GM12878 (cell line): ENCODE results near the gene KMO.

ENCODE experiments used
- CHD4 ChIP-seq: fragments of 200-600 bp; sonication (generic); IDR thresholded peaks from 2 replicates; pipeline ENCODE4 v1.6.1; 2016; ENCODE audit warnings: mild to moderate bottlenecking
- EP300 ChIP-seq, 2 experiments: fragments of 150-350 bp in 1 of 2; IDR thresholded peaks; 2 replicates each; pipeline ENCODE4 v1.6.1; 2011 to 2012; ENCODE audit warnings: low read depth in 2 of 2, low read length in 2 of 2, borderline replicate concordance in 1 of 2, improper control_type of control experiment in 1 of 2, inconsistent platforms in 1 of 2; ENCODE audit not compliant: control insufficient read depth in 1 of 2
- EZH2 ChIP-seq: IDR thresholded peaks from 2 replicates; pipeline ENCODE4 v1.6.1; 2012; ENCODE audit warnings: low read depth, mild to moderate bottlenecking, control low read depth, inconsistent platforms, low read length, borderline replicate concordance; ENCODE audit not compliant: control insufficient read depth
- GATAD2B ChIP-seq: fragments of 450-650 bp; conservative IDR thresholded peaks from 2 replicates; pipeline ENCODE4 v1.6.1; 2017; ENCODE audit warnings: low read depth, mild to moderate bottlenecking, moderate library complexity
- JUND ChIP-seq: IDR thresholded peaks from 2 replicates; pipeline ENCODE4 v1.6.1; 2012; ENCODE audit warnings: low read depth, mild to moderate bottlenecking, low read length, improper control_type of control experiment, moderate library complexity
- MYC ChIP-seq: IDR thresholded peaks from 2 replicates; pipeline ENCODE4 v1.6.1; 2011; ENCODE audit warnings: mild to moderate bottlenecking, low read length, moderate library complexity, inconsistent platforms; ENCODE audit not compliant: insufficient read depth, insufficient replicate concordance, insufficient read length, severe bottlenecking
- NR2C1 ChIP-seq: fragments of 450-650 bp; IDR thresholded peaks from 2 replicates; pipeline ENCODE4 v1.6.1; 2017; ENCODE audit warnings: antibody characterized with exemption, mild to moderate bottlenecking, moderate library complexity
- POLR2AphosphoS2 ChIP-seq: IDR thresholded peaks from 2 replicates; pipeline ENCODE4 v1.6.1; 2011; ENCODE audit warnings: low read depth, mild to moderate bottlenecking, low read length, improper control_type of control experiment, moderate library complexity
- TF ChIP-seq, protein P1 (sequence below), 3 experiments: IDR thresholded peaks in 2 of 3; conservative IDR thresholded peaks in 1 of 3; 2 replicates each; pipeline ENCODE4 v1.5.1; 2011; ENCODE audit warnings: low read depth in 3 of 3, low read length in 3 of 3, mild to moderate bottlenecking in 3 of 3, control low read depth in 2 of 3, moderate library complexity in 2 of 3, inconsistent platforms in 1 of 3, mixed read lengths in 1 of 3; ENCODE audit not compliant: control insufficient read depth in 2 of 3, insufficient read depth in 1 of 3; ENCODE audit errors: extremely low read depth in 1 of 3
- TF ChIP-seq, protein P2 (sequence below): IDR thresholded peaks from 2 replicates; pipeline ENCODE4 v1.6.1; 2012; ENCODE audit warnings: low read depth, low read length, improper control_type of control experiment
- TF ChIP-seq, protein P3 (sequence below): IDR thresholded peaks from 2 replicates; pipeline ENCODE4 v1.6.1; 2012; ENCODE audit warnings: mild to moderate bottlenecking, low read depth, low read length
- TF ChIP-seq, protein P4 (sequence below): fragments of 450-650 bp; IDR thresholded peaks from 2 replicates; pipeline ENCODE4 v1.6.1; 2016; ENCODE audit warnings: mild to moderate bottlenecking
- TF ChIP-seq, protein P5 (sequence below): fragments of 450-650 bp; IDR thresholded peaks from 2 replicates; pipeline ENCODE4 v1.6.1; 2017; ENCODE audit warnings: mild to moderate bottlenecking

DNA sequence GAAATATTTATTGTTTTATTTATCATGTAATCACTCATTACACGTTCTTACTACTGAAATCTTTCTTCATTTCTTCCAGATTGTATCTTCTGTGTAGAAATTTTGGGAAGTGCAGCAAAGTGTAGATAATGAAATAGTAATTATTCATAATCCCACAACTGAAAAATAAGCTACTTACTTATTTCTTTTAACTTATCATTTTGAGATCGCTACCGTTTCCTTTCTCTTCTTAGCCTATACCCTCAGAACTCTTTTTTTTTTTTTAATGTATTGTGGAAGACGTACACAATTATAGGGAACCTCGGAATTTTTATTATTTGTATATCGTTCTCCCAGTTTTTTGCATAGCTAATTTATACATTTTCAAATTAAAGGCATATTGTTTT, 12.1 kb upstream of the KMO start:
- TF ChIP-seq POLR2AphosphoS2 (no peak), GATAD2B (no peak), EZH2 (no peak), MYC (no peak), CHD4 (no peak), JUND (no peak), EP300 (IDR thresholded peaks at IDR 0.05; ENCODE audit: borderline replicate concordance in 1 of 2, control insufficient read depth in 1 of 2, low read depth in 2 of 2, low read length in 2 of 2) (no peak), NR2C1 (no peak)
- TF ChIP-seq, protein P1, sequence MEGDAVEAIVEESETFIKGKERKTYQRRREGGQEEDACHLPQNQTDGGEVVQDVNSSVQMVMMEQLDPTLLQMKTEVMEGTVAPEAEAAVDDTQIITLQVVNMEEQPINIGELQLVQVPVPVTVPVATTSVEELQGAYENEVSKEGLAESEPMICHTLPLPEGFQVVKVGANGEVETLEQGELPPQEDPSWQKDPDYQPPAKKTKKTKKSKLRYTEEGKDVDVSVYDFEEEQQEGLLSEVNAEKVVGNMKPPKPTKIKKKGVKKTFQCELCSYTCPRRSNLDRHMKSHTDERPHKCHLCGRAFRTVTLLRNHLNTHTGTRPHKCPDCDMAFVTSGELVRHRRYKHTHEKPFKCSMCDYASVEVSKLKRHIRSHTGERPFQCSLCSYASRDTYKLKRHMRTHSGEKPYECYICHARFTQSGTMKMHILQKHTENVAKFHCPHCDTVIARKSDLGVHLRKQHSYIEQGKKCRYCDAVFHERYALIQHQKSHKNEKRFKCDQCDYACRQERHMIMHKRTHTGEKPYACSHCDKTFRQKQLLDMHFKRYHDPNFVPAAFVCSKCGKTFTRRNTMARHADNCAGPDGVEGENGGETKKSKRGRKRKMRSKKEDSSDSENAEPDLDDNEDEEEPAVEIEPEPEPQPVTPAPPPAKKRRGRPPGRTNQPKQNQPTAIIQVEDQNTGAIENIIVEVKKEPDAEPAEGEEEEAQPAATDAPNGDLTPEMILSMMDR (IDR thresholded peaks at IDR 0.05 in 2 of 3, conservative IDR thresholded peaks at IDR 0.05 in 1 of 3; ENCODE audit: control insufficient read depth in 2 of 3, extremely low read depth in 1 of 3, insufficient read depth in 1 of 3, low read depth in 3 of 3, low read length in 3 of 3) = no peak
- TF ChIP-seq, protein P2, sequence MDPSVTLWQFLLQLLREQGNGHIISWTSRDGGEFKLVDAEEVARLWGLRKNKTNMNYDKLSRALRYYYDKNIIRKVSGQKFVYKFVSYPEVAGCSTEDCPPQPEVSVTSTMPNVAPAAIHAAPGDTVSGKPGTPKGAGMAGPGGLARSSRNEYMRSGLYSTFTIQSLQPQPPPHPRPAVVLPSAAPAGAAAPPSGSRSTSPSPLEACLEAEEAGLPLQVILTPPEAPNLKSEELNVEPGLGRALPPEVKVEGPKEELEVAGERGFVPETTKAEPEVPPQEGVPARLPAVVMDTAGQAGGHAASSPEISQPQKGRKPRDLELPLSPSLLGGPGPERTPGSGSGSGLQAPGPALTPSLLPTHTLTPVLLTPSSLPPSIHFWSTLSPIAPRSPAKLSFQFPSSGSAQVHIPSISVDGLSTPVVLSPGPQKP = no peak
- TF ChIP-seq, protein P3, sequence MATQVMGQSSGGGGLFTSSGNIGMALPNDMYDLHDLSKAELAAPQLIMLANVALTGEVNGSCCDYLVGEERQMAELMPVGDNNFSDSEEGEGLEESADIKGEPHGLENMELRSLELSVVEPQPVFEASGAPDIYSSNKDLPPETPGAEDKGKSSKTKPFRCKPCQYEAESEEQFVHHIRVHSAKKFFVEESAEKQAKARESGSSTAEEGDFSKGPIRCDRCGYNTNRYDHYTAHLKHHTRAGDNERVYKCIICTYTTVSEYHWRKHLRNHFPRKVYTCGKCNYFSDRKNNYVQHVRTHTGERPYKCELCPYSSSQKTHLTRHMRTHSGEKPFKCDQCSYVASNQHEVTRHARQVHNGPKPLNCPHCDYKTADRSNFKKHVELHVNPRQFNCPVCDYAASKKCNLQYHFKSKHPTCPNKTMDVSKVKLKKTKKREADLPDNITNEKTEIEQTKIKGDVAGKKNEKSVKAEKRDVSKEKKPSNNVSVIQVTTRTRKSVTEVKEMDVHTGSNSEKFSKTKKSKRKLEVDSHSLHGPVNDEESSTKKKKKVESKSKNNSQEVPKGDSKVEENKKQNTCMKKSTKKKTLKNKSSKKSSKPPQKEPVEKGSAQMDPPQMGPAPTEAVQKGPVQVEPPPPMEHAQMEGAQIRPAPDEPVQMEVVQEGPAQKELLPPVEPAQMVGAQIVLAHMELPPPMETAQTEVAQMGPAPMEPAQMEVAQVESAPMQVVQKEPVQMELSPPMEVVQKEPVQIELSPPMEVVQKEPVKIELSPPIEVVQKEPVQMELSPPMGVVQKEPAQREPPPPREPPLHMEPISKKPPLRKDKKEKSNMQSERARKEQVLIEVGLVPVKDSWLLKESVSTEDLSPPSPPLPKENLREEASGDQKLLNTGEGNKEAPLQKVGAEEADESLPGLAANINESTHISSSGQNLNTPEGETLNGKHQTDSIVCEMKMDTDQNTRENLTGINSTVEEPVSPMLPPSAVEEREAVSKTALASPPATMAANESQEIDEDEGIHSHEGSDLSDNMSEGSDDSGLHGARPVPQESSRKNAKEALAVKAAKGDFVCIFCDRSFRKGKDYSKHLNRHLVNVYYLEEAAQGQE = no peak
- TF ChIP-seq, protein P4, sequence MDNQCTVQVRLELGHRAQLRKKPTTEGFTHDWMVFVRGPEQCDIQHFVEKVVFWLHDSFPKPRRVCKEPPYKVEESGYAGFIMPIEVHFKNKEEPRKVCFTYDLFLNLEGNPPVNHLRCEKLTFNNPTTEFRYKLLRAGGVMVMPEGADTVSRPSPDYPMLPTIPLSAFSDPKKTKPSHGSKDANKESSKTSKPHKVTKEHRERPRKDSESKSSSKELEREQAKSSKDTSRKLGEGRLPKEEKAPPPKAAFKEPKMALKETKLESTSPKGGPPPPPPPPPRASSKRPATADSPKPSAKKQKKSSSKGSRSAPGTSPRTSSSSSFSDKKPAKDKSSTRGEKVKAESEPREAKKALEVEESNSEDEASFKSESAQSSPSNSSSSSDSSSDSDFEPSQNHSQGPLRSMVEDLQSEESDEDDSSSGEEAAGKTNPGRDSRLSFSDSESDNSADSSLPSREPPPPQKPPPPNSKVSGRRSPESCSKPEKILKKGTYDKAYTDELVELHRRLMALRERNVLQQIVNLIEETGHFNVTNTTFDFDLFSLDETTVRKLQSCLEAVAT = no peak
- TF ChIP-seq, protein P5, sequence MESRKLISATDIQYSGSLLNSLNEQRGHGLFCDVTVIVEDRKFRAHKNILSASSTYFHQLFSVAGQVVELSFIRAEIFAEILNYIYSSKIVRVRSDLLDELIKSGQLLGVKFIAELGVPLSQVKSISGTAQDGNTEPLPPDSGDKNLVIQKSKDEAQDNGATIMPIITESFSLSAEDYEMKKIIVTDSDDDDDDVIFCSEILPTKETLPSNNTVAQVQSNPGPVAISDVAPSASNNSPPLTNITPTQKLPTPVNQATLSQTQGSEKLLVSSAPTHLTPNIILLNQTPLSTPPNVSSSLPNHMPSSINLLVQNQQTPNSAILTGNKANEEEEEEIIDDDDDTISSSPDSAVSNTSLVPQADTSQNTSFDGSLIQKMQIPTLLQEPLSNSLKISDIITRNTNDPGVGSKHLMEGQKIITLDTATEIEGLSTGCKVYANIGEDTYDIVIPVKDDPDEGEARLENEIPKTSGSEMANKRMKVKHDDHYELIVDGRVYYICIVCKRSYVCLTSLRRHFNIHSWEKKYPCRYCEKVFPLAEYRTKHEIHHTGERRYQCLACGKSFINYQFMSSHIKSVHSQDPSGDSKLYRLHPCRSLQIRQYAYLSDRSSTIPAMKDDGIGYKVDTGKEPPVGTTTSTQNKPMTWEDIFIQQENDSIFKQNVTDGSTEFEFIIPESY = no peak
